Loucy (cell line): Measurements from ENCODE around the gene GUCY1A2.
"Not testable (repeated sequence)": the region's sequence is repeated elsewhere in the genome, so short reads cannot be mapped to it uniquely, and the experiment has no call there.

Source experiments
- H2AFZ ChIP-seq: fragments of 200-600 bp; sonication (generic); 2 replicates; pipeline ENCODE4 v1.6.0; 2016; ENCODE audit warnings: antibody characterized with exemption, mild to moderate bottlenecking, low read length, moderate library complexity
- H3F3A ChIP-seq: fragments of 200-600 bp; 2 replicates; pipeline ENCODE4 v1.6.0; 2016; ENCODE audit warnings: antibody characterized with exemption, low read depth, mild to moderate bottlenecking
- H3K27me3 ChIP-seq: fragments of 200-600 bp; sonication (generic); 2 replicates; pipeline ENCODE4 v1.6.1; 2014; ENCODE audit warnings: low read length, mild to moderate bottlenecking; ENCODE audit not compliant: insufficient read depth, poor library complexity, severe bottlenecking
- H3K36me3 ChIP-seq: fragments of 200-600 bp; sonication (generic); 2 replicates; pipeline ENCODE4 v1.6.1; 2016; ENCODE audit warnings: low read length; ENCODE audit not compliant: insufficient read depth
- H3K4me1 ChIP-seq: fragments of 200-600 bp; sonication (generic); 2 replicates; pipeline ENCODE4 v1.5.1; 2014; ENCODE audit warnings: low read length, mild to moderate bottlenecking; ENCODE audit not compliant: insufficient read depth, poor library complexity, severe bottlenecking
- H3K4me2 ChIP-seq: fragments of 200-600 bp; sonication (generic); 2 replicates; pipeline ENCODE4 v1.6.0; 2014; ENCODE audit warnings: antibody characterized with exemption, low read length, low read depth, mild to moderate bottlenecking; ENCODE audit not compliant: poor library complexity, severe bottlenecking
- H3K4me3 ChIP-seq: fragments of 200-600 bp; sonication (generic); 2 replicates; pipeline ENCODE4 v1.5.1; 2014; ENCODE audit warnings: low read length, mild to moderate bottlenecking, mixed read lengths; ENCODE audit not compliant: poor library complexity, severe bottlenecking
- H3K79me2 ChIP-seq: fragments of 200-600 bp; sonication (generic); 2 replicates; pipeline ENCODE4 v1.6.1; 2014; ENCODE audit warnings: low read length; ENCODE audit not compliant: insufficient read depth
- H3K9ac ChIP-seq: fragments of 200-600 bp; sonication (generic); 2 replicates; pipeline ENCODE4 v1.6.0; 2014; ENCODE audit warnings: mild to moderate bottlenecking, low read depth, low read length, moderate library complexity; ENCODE audit not compliant: poor library complexity, severe bottlenecking
- H3K9me2 ChIP-seq: fragments of 200-600 bp; sonication (generic); replicated peaks from 2 replicates; pipeline ENCODE4 v1.6.1; 2016; ENCODE audit warnings: low read depth, low read length, mixed read lengths
- H3K9me3 ChIP-seq: fragments of 200-600 bp; sonication (generic); 2 replicates; pipeline ENCODE4 v1.6.1; 2014; ENCODE audit warnings: mild to moderate bottlenecking, antibody characterized with exemption, low read length, low read depth; ENCODE audit not compliant: insufficient read depth
- H4K20me1 ChIP-seq: fragments of 200-600 bp; sonication (generic); 2 replicates; pipeline ENCODE4 v1.6.0; 2014; ENCODE audit warnings: antibody characterized with exemption, low read length, mild to moderate bottlenecking; ENCODE audit not compliant: insufficient read depth, poor library complexity, severe bottlenecking
- CTCF ChIP-seq: fragments of 200-600 bp; sonication (generic); conservative IDR thresholded peaks from 2 replicates; pipeline ENCODE4 v1.5.1; 2014; ENCODE audit warnings: mild to moderate bottlenecking, antibody characterized with exemption, low read length
- EZH2phosphoT487 ChIP-seq: fragments of 200-600 bp; IDR thresholded peaks from 2 replicates; pipeline ENCODE4 v1.6.1; 2018; ENCODE audit warnings: antibody characterized with exemption, mild to moderate bottlenecking, moderate library complexity, borderline replicate concordance

The GUCY1A2 gene

GRCh38 chr11:106787454-106787853, 230.8 kb downstream of the GUCY1A2 start:
- Histone ChIP-seq H3K9me3 (no peaks in the 10 kb centered on the region), H3K4me3 (no peak overlapping the region), H3K79me2 (no peaks in the 10 kb centered on the region), H4K20me1 (no peaks in the 10 kb centered on the region), H2AFZ (no peak overlapping the region), H3F3A (no peaks in the 10 kb centered on the region), H3K9me2 (no peaks in the 10 kb centered on the region), H3K27me3 (no peaks in the 10 kb centered on the region), H3K9ac (no peak overlapping the region), H3K36me3 (no peaks in the 10 kb centered on the region), H3K4me1 (no peaks in the 10 kb centered on the region), H3K4me2 (no peak overlapping the region)
- no peak for TF ChIP-seq CTCF

- H3K9me2 ChIP-seq = no peaks in the 10 kb centered on the region
- H3K9me3 ChIP-seq = no peaks in the 10 kb centered on the region
- no peaks in the 10 kb centered on the region for H4K20me1 ChIP-seq
- H3F3A ChIP-seq = no peaks in the 10 kb centered on the region
- no peaks in the 10 kb centered on the region for H3K36me3 ChIP-seq
- no peak overlapping the region for H3K9ac ChIP-seq
- H3K79me2 ChIP-seq = no peaks in the 10 kb centered on the region
- H3K27me3 ChIP-seq = no peaks in the 10 kb centered on the region
- H3K4me3 ChIP-seq = no peak overlapping the region
- TF ChIP-seq CTCF (no peak), EZH2phosphoT487 (no peak)
- no peaks in the 10 kb centered on the region for H3K4me1 ChIP-seq
- no peak overlapping the region for H2AFZ ChIP-seq
- no peak overlapping the region for H3K4me2 ChIP-seq
Measured at GRCh38 chr11:106785913-106786650, 232.2 kb downstream of the GUCY1A2 start.

GRCh38 chr11:106777302-106777701, 241.0 kb downstream of the GUCY1A2 start:
- H3K9me3 ChIP-seq, H3K79me2 ChIP-seq, H3K4me2 ChIP-seq, H3K9ac ChIP-seq, H3K4me3 ChIP-seq, H3K27me3 ChIP-seq, H2AFZ ChIP-seq, H3K4me1 ChIP-seq, H4K20me1 ChIP-seq, H3K9me2 ChIP-seq, H3F3A ChIP-seq, H3K36me3 ChIP-seq: not testable (repeated sequence)

- Histone ChIP-seq H3K9ac (no peak overlapping the region), H3K4me3 (no peak overlapping the region), H3K9me2 (no peaks in the 10 kb centered on the region), H3K9me3 (no peaks in the 10 kb centered on the region), H3K36me3 (no peaks in the 10 kb centered on the region), H3F3A (no peaks in the 10 kb centered on the region), H3K27me3 (no peaks in the 10 kb centered on the region), H3K4me2 (no peak overlapping the region), H3K4me1 (no peaks in the 10 kb centered on the region), H4K20me1 (no peaks in the 10 kb centered on the region), H2AFZ (no peak overlapping the region), H3K79me2 (no peaks in the 10 kb centered on the region)
- no peak for TF ChIP-seq CTCF
- TF ChIP-seq EZH2phosphoT487 = no peak
Measured at GRCh38 chr11:106770489-106771085, 247.7 kb downstream of the GUCY1A2 start.
